Endothelial cell of umbilical vein (primary cell): ENCODE measurements around the gene FBXL2. TPM values are rescaled to one million over a fixed set of nuclear protein-coding genes. Genes with fewer than 3 reads are reported as not detected.

ENCODE experiments used
- BruUV-seq: library from RNA; stranded (reverse); fragments of 400-500 nt; replicated peaks from 2 replicates; lab custom pipeline; 2021; lab: Mats Ljungman, UMichigan
- CTCF ChIA-PET: fragments of 300-600, 350-600 bp; sonication (Branson Sonifier 250); formaldehyde crosslinking; loops from one replicate; lab custom pipeline; 2021; ENCODE audit warnings: antibody characterized with exemption, inconsistent platforms; lab: Charles Lee
- POLR2A ChIA-PET: fragments of 300-600, 350-600 bp; sonication (Branson Sonifier 250); formaldehyde crosslinking; loops from one replicate; lab custom pipeline; 2021; ENCODE audit warnings: antibody characterized with exemption, inconsistent platforms; lab: Charles Lee
- DNase-seq: peaks from one replicate; pipeline ENCODE4 v3.0.0-alpha.2; 2011; ENCODE audit warnings: low read depth, low spot score
- FAIRE-seq: peaks from 2 replicates; lab custom pipeline; 2011; peaks lifted over from hg19 to GRCh38; lab: Jason Lieb, UNC
- H2AFZ ChIP-seq: 2 replicates; pipeline ENCODE4 v1.6.0; 2012; ENCODE audit warnings: low read depth, low read length, control low read depth, inconsistent platforms
- H3K27ac ChIP-seq: 2 replicates; pipeline ENCODE4 v1.5.1; 2011; ENCODE audit warnings: low read depth, mild to moderate bottlenecking, control low read depth, low read length, moderate library complexity; ENCODE audit not compliant: insufficient read depth
- H3K27me3 ChIP-seq, 2 experiments: 2 replicates each; pipeline versions ENCODE4 v1.6.0 to v1.6.1; 2011; ENCODE audit warnings: low read length in 2 of 2, mixed read lengths in 1 of 2; ENCODE audit not compliant: control insufficient read depth in 2 of 2, insufficient read depth in 2 of 2
- H3K36me3 ChIP-seq, 2 experiments: 2 replicates in 1 of 2; 3 replicates in 1 of 2; pipeline ENCODE4 v1.5.1; 2011; ENCODE audit warnings: low read length in 2 of 2, mild to moderate bottlenecking in 1 of 2, moderate library complexity in 1 of 2; ENCODE audit not compliant: control insufficient read depth in 2 of 2, insufficient read depth in 2 of 2; ENCODE audit errors: extremely low read depth in 1 of 2
- H3K4me1 ChIP-seq: 3 replicates; pipeline ENCODE4 v1.5.1; 2011; ENCODE audit warnings: mild to moderate bottlenecking, low read length; ENCODE audit not compliant: control insufficient read depth, insufficient read depth; ENCODE audit errors: extremely low read depth
- H3K4me2 ChIP-seq: 2 replicates; pipeline ENCODE4 v1.6.1; 2011; ENCODE audit warnings: low read length, control low read depth, mixed read lengths; ENCODE audit not compliant: insufficient read depth
- H3K4me3 ChIP-seq, 3 experiments: fragments of 200-600 bp in 1 of 3; sonication (generic), shearing (Covaris generic) in 1 of 3; replicated peaks in 1 of 3; 2 replicates each; pipeline ENCODE4 v1.5.1; 2011 to 2016; ENCODE audit warnings: control low read depth in 3 of 3, low read length in 3 of 3, mild to moderate bottlenecking in 2 of 3, inconsistent platforms in 1 of 3, low read depth in 1 of 3, moderate library complexity in 1 of 3; ENCODE audit not compliant: insufficient read depth in 1 of 3
- H3K79me2 ChIP-seq: 2 replicates; pipeline ENCODE4 v1.6.0; 2012; ENCODE audit warnings: low read length, inconsistent platforms; ENCODE audit not compliant: control insufficient read depth, insufficient read depth
- H3K9ac ChIP-seq: replicated peaks from 2 replicates; pipeline ENCODE3; 2011; ENCODE audit warnings: low read length, control low read depth; ENCODE audit not compliant: insufficient read depth; ENCODE audit errors: extremely low read depth
- H3K9me1 ChIP-seq: replicated peaks from 3 replicates; pipeline ENCODE4 v1.6.0; 2011; ENCODE audit warnings: mild to moderate bottlenecking, low read length; ENCODE audit not compliant: control insufficient read depth, insufficient read depth; ENCODE audit errors: extremely low read depth
- H3K9me3 ChIP-seq: replicated peaks from 2 replicates; pipeline ENCODE4 v1.5.1; 2012; ENCODE audit warnings: low read length, inconsistent platforms; ENCODE audit not compliant: control insufficient read depth, insufficient read depth
- H4K20me1 ChIP-seq: replicated peaks from 2 replicates; pipeline ENCODE3; 2011; ENCODE audit warnings: mild to moderate bottlenecking, low read length; ENCODE audit not compliant: control insufficient read depth, insufficient read depth; ENCODE audit errors: extremely low read depth
- CTCF ChIP-seq, 2 donors: IDR thresholded peaks; 1 replicate in 1 of 2; 2 replicates in 1 of 2; pipeline ENCODE4 v1.5.1; 2011; ENCODE audit warnings: low read length in 2 of 2, mild to moderate bottlenecking in 2 of 2, moderate library complexity in 2 of 2, control low read depth in 1 of 2, inconsistent platforms in 1 of 2, low read depth in 1 of 2; ENCODE audit not compliant: insufficient read depth in 1 of 2; ENCODE audit errors: extremely low read depth in 1 of 2
- EZH2 ChIP-seq: IDR thresholded peaks from 2 replicates; pipeline ENCODE4 v1.6.1; 2012; ENCODE audit warnings: borderline replicate concordance, low read depth, mild to moderate bottlenecking, moderate library complexity, low read length, inconsistent platforms; ENCODE audit not compliant: severe bottlenecking
- FOS ChIP-seq: IDR thresholded peaks from 2 replicates; pipeline ENCODE4 v1.6.1; 2011; ENCODE audit warnings: mild to moderate bottlenecking, low read length, moderate library complexity, borderline replicate concordance; ENCODE audit not compliant: insufficient read depth
- GATA2 ChIP-seq: IDR thresholded peaks from 2 replicates; pipeline ENCODE4 v1.7.0; 2011; ENCODE audit warnings: low read depth, mild to moderate bottlenecking, moderate library complexity, mixed read lengths, low read length; ENCODE audit not compliant: insufficient read length, insufficient read depth
- JUN ChIP-seq: IDR thresholded peaks from 2 replicates; pipeline ENCODE4 v1.6.1; 2011; ENCODE audit warnings: borderline replicate concordance, low read depth; ENCODE audit not compliant: insufficient read length, insufficient read depth
- MAX ChIP-seq: IDR thresholded peaks from 2 replicates; pipeline ENCODE4 v1.6.1; 2011; ENCODE audit not compliant: insufficient read depth, insufficient read length
- MYC ChIP-seq: IDR thresholded peaks from one replicate; pipeline ENCODE4 v1.6.1; 2011; ENCODE audit warnings: mild to moderate bottlenecking, low read depth, low read length
- POLR2A ChIP-seq: IDR thresholded peaks from 2 replicates; pipeline ENCODE4 v1.6.1; 2012; ENCODE audit warnings: low read depth, mild to moderate bottlenecking, control low read depth, low read length
- POLR2AphosphoS5 ChIP-seq: IDR thresholded peaks from 2 replicates; pipeline ENCODE4 v1.6.1; 2012; ENCODE audit warnings: low read depth, mild to moderate bottlenecking, control low read depth, low read length, moderate library complexity; ENCODE audit not compliant: insufficient read depth
- dilution Hi-C: fragments of 300-500 bp; cut with MboI; formaldehyde crosslinking; loops from one replicate; pipeline ENCODE4 v1.15.0; 2019; ENCODE audit warnings: low sequenced_read_pairs; ENCODE audit not compliant: extremely low pct_ligation_motif_present
- intact Hi-C: fragments of 100-400 bp; cut with micrococcal nuclease; formaldehyde crosslinking; loops from one replicate; pipeline ENCODE4 v1.10.0; 2022
- polyA plus RNA-seq, 4 experiments: library from polyadenylated mRNA; depleted of rRNA in 3 of 4; stranded (reverse) in 3 of 4; unstranded in 1 of 4; fragments of >200 nt; gene quantifications; 2 replicates each; pipeline versions ENCODE4 v1.2.1 to v1.2.3, GENCODE V29; 2011 to 2012; ENCODE audit warnings: missing spikeins in 1 of 4
- total RNA-seq: library from RNA; stranded (reverse); gene quantifications from 2 replicates; pipeline ENCODE4 v1.2.3, GENCODE V29; 2021

FBXL2 gene
- total and polyA plus RNA-seq, 2 donors (not counting 3 experiments of a cell fraction or from before 2014, with no cell fraction given) = 21.7 to 44.7 TPM

DNA sequence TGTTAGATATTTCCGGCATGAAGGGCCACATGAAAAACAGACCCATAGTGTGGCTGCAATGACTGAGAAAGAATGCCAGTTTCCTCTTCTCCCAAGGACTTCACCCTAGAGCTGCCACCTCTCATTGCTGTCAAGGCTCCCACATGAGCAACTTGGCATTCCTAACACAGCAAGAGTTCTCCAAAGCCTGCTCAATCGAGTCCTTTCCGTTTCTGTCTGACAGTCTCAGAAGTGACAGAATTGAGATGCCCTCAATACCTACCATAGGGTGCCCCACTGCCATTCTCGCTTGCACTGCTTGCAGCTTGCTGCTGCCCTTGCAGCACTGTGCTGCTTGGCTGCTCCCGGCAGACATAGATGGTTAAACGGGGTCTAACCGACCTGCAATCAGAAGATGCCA lies 118.7 kb downstream of the FBXL2 start:
- no peak overlapping the region for H3K4me3 ChIP-seq
- BruUV-seq = no TSS peak
- no peaks in the 10 kb centered on the region for H4K20me1 ChIP-seq
- ChIA-PET POLR2A (no interaction called here), CTCF (interaction anchor here (0.6 to 1.4 kb wide), 3 partner anchors 42 to 1787 kb away, joined by 3 to 4 read pairs (median 3); no protein-coding TSS in a partner anchor)
- H2AFZ ChIP-seq = no peak overlapping the region
- H3K36me3 ChIP-seq = peaks cover 18 to 48% of the 10 kb centered on the region in 2 experiments
- TF ChIP-seq EZH2 (no peak), CTCF (IDR thresholded peaks at IDR 0.05; ENCODE audit: extremely low read depth in 1 of 2, insufficient read depth in 1 of 2, low read depth in 1 of 2, low read length in 2 of 2) (no peak), JUN (no peak), POLR2A (no peak), POLR2AphosphoS5 (no peak), MAX (no peak), MYC (no peak), GATA2 (no peak), FOS (no peak)
- H3K79me2 ChIP-seq = peaks cover 8% of the 10 kb centered on the region
- H3K9ac ChIP-seq = no peak overlapping the region
- no peak overlapping the region for H3K27ac ChIP-seq
- intact Hi-C loops = no loop called here
- no peaks in the 10 kb centered on the region for H3K27me3 ChIP-seq
- dilution Hi-C loops = no loop called here
- no peaks in the 10 kb centered on the region for H3K9me1 ChIP-seq
- DNase-seq (no peak), FAIRE-seq (no peak)
- no peak overlapping the region for H3K4me2 ChIP-seq
- H3K9me3 ChIP-seq = no peaks in the 10 kb centered on the region
- peaks cover 24% of the 10 kb centered on the region for H3K4me1 ChIP-seq
